ENCODE data around the gene PKHD1.

DNA sequence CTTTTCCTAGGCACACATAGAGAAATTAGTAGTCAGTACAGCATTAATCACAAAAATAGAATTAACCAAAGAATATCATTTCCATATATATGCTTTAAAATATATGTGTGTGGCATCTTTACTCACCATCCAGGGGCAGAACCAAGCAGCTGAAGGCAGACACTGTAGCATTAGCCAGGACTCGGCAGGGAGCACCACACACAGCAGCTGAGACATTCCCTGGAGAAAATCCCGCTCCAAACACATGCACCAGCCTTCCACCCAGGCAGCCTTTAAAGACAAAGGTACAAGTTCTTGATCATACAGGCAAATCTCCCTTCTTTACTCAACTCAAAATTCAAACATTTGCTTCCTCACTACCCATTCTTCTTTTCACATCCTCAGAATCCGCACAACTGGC lies 64.7 kb downstream of the PKHD1 start:
- TF ChIP-seq, protein P1, sequence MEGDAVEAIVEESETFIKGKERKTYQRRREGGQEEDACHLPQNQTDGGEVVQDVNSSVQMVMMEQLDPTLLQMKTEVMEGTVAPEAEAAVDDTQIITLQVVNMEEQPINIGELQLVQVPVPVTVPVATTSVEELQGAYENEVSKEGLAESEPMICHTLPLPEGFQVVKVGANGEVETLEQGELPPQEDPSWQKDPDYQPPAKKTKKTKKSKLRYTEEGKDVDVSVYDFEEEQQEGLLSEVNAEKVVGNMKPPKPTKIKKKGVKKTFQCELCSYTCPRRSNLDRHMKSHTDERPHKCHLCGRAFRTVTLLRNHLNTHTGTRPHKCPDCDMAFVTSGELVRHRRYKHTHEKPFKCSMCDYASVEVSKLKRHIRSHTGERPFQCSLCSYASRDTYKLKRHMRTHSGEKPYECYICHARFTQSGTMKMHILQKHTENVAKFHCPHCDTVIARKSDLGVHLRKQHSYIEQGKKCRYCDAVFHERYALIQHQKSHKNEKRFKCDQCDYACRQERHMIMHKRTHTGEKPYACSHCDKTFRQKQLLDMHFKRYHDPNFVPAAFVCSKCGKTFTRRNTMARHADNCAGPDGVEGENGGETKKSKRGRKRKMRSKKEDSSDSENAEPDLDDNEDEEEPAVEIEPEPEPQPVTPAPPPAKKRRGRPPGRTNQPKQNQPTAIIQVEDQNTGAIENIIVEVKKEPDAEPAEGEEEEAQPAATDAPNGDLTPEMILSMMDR (conservative IDR thresholded peaks at IDR 0.05; ENCODE audit: low read depth, low read length), result no peak
- no peak for TF ChIP-seq EZH2phosphoT487 (IDR thresholded peaks at IDR 0.05; ENCODE audit: borderline replicate concordance, low read length)
